Stimulated activated CD8-positive, alpha-beta memory T cell treated with anti-CD3 and anti-CD28 coated beads, Interleukin-4, amount 100 ng/mL, for 48 hours (primary cell): Measurements from ENCODE around the gene APOL1.
"Not testable (repeated sequence)": the region's sequence is repeated elsewhere in the genome, so short reads cannot be mapped to it uniquely, and the experiment has no call there.

ENCODE experiments used
- DNase-seq: peaks from one replicate; pipeline ENCODE4 v3.0.0-alpha.2; 2020

APOL1 gene

GRCh38 chr22:36252754-36253522 lies at the start of gene APOL1:
TSS of gene APOL1 (plus strand) at chr22:36253133. CDS start at chr22:36254956, 1,823 bp downstream.
- peak; percentile 68 for DNase-seq

- not testable (repeated sequence) for DNase-seq
Observed at GRCh38 chr22:36203441-36203840, 49.5 kb upstream of the APOL1 start.

- DNase-seq, result no peak
Observed at GRCh38 chr22:36204001-36204631, 48.8 kb upstream of the APOL1 start.

- no peak for DNase-seq
Observed at GRCh38 chr22:36204632-36205015, 48.3 kb upstream of the APOL1 start.

GRCh38 chr22:36205573-36205972 lies 47.4 kb upstream of the APOL1 start:
- DNase-seq, result not testable (repeated sequence)

- DNase-seq, result no peak
Observed at GRCh38 chr22:36206255-36206654, 46.7 kb upstream of the APOL1 start.

- DNase-seq, result no peak
Observed at GRCh38 chr22:36208162-36208765, 44.7 kb upstream of the APOL1 start.

GRCh38 chr22:36208914-36209313 lies 44.0 kb upstream of the APOL1 start:
- no peak for DNase-seq

- DNase-seq, result not testable (repeated sequence)
Observed at GRCh38 chr22:36209488-36209908, 43.4 kb upstream of the APOL1 start.

- DNase-seq, result no peak
Observed at GRCh38 chr22:36210224-36210623, 42.7 kb upstream of the APOL1 start.

- DNase-seq, result no peak
Observed at GRCh38 chr22:36211237-36211861, 41.6 kb upstream of the APOL1 start.

- no peak for DNase-seq
Observed at GRCh38 chr22:36212901-36213300, 40.0 kb upstream of the APOL1 start.

- DNase-seq, result no peak
Observed at GRCh38 chr22:36213586-36213985, 39.3 kb upstream of the APOL1 start.

GRCh38 chr22:36215981-36216380 lies 37.0 kb upstream of the APOL1 start:
- DNase-seq, result no peak

- DNase-seq, result no peak
Observed at GRCh38 chr22:36218648-36219193, 34.2 kb upstream of the APOL1 start.

- no peak for DNase-seq
Observed at GRCh38 chr22:36220451-36220921, 32.4 kb upstream of the APOL1 start.

GRCh38 chr22:36221799-36222751 lies 30.9 kb upstream of the APOL1 start:
- DNase-seq, result peak; percentile 74

- DNase-seq, result no peak
Observed at GRCh38 chr22:36222887-36223450, 30.0 kb upstream of the APOL1 start.

- no peak for DNase-seq
Observed at GRCh38 chr22:36223504-36223903, 29.4 kb upstream of the APOL1 start.

GRCh38 chr22:36224245-36224644 lies 28.7 kb upstream of the APOL1 start:
- peak; percentile 18 for DNase-seq

GRCh38 chr22:36225333-36225922 lies 27.5 kb upstream of the APOL1 start:
- DNase-seq, result peak; percentile 20
